B cell (primary cell): ENCODE data around the gene PHF19. TPM values are rescaled to one million over a fixed set of nuclear protein-coding genes. Genes with fewer than 3 reads are reported as not detected.

Source experiments
- ATAC-seq: fragments of 200-7000 bp; cut with Tn5 transposase; one replicate; pipeline ENCODE4 v1.10.0; 2021; ENCODE audit warnings: low read depth, mild to moderate bottlenecking, moderate number of reproducible peaks, moderate library complexity
- CTCF ChIA-PET: fragments of 350-600 bp; sonication (Branson Sonifier 250); formaldehyde crosslinking; loops from one replicate; lab custom pipeline; 2021; ENCODE audit warnings: antibody characterized with exemption, inconsistent platforms; lab: Charles Lee
- POLR2A ChIA-PET: fragments of 350-600 bp; sonication (Branson Sonifier 250); formaldehyde crosslinking; loops from one replicate; lab custom pipeline; 2021; ENCODE audit warnings: antibody characterized with exemption; lab: Charles Lee
- DNase-seq: peaks from one replicate; pipeline ENCODE4 v3.0.0; 2013
- H2AFZ ChIP-seq: 2 replicates; pipeline ENCODE4 v1.6.1; 2012; ENCODE audit warnings: mild to moderate bottlenecking, low read depth, low read length; ENCODE audit not compliant: insufficient read depth, poor library complexity, severe bottlenecking
- H3K27ac ChIP-seq, 2 donors: 1 replicate in 1 of 2; 2 replicates in 1 of 2; pipeline ENCODE4 v1.5.1; 2012 to 2013; ENCODE audit warnings: low read length in 2 of 2, mild to moderate bottlenecking in 2 of 2, moderate library complexity in 1 of 2
- H3K27me3 ChIP-seq, 4 experiments: fragments of 200-600 bp in 1 of 4; sonication (generic) in 1 of 4; replicated peaks in 1 of 4; 1 replicate in 2 of 4; 2 replicates in 2 of 4; pipeline versions ENCODE4 v1.6.1 to v1.7.0; 2013 to 2016; ENCODE audit warnings: low read length in 3 of 4, mild to moderate bottlenecking in 2 of 4, mixed read lengths in 1 of 4, moderate library complexity in 1 of 4; ENCODE audit not compliant: insufficient read depth in 4 of 4, control insufficient read depth in 3 of 4; ENCODE audit errors: control extremely low read depth in 1 of 4
- H3K36me3 ChIP-seq, 2 experiments: replicated peaks in 1 of 2; 1 replicate in 1 of 2; 2 replicates in 1 of 2; pipeline versions ENCODE4 v1.6.1 to v1.7.1; 2013; ENCODE audit warnings: low read length in 1 of 2; ENCODE audit not compliant: insufficient read depth in 2 of 2, control insufficient read depth in 1 of 2; ENCODE audit errors: control extremely low read depth in 1 of 2, extremely low read depth in 1 of 2
- H3K4me1 ChIP-seq, 2 donors: fragments of 200-600 bp in 1 of 2; sonication (generic) in 1 of 2; 1 replicate in 1 of 2; 2 replicates in 1 of 2; pipeline versions ENCODE4 v1.5.1 to v1.6.1; 2013 to 2017; ENCODE audit warnings: low read length in 2 of 2; ENCODE audit not compliant: control insufficient read depth in 2 of 2, insufficient read depth in 2 of 2
- H3K4me2 ChIP-seq: replicated peaks from 2 replicates; pipeline ENCODE3; 2012; ENCODE audit warnings: mild to moderate bottlenecking, low read depth, low read length; ENCODE audit not compliant: poor library complexity, severe bottlenecking
- H3K4me3 ChIP-seq, 5 experiments: fragments of 200-600 bp in 1 of 5; sonication (generic) in 1 of 5; 1 replicate in 3 of 5; 2 replicates in 2 of 5; pipeline versions ENCODE4 v1.5.1 to v1.7.0; 2011 to 2016; ENCODE audit warnings: low read length in 4 of 5, mild to moderate bottlenecking in 4 of 5, low read depth in 2 of 5, control low read depth in 1 of 5, moderate library complexity in 1 of 5; ENCODE audit not compliant: insufficient read depth in 1 of 5; ENCODE audit errors: control extremely low read depth in 1 of 5, extremely low read depth in 1 of 5
- H3K79me2 ChIP-seq: fragments of 200-600 bp; sonication (generic); one replicate; pipeline ENCODE4 v1.6.0; 2016; ENCODE audit warnings: low read length; ENCODE audit not compliant: control insufficient read depth, insufficient read depth
- H3K9ac ChIP-seq: fragments of 200-600 bp; sonication (generic); 2 replicates; pipeline ENCODE4 v1.6.1; 2017; ENCODE audit warnings: mild to moderate bottlenecking, low read length, moderate library complexity
- H3K9me3 ChIP-seq, 3 donors: one replicate each; pipeline versions ENCODE4 v1.6.1 to v1.7.1; 2013; ENCODE audit warnings: low read length in 2 of 3; ENCODE audit not compliant: control insufficient read depth in 2 of 3, insufficient read depth in 1 of 3; ENCODE audit errors: control extremely low read depth in 1 of 3
- H4K20me1 ChIP-seq: 2 replicates; pipeline ENCODE4 v1.6.0; 2012; ENCODE audit warnings: mild to moderate bottlenecking, low read length; ENCODE audit not compliant: insufficient read depth, control insufficient read depth, poor library complexity, severe bottlenecking
- H3K27ac Mint-ChIP-seq: one replicate; pipeline ENCODE4 v1.8.0; 2021; ENCODE audit warnings: mixed read lengths
- H3K27me3 Mint-ChIP-seq: one replicate; pipeline ENCODE4 v1.8.0; 2021; ENCODE audit warnings: mixed read lengths
- H3K4me1 Mint-ChIP-seq: one replicate; pipeline ENCODE4 v1.8.0; 2021; ENCODE audit warnings: mixed read lengths
- H3K4me3 Mint-ChIP-seq: one replicate; pipeline ENCODE4 v1.8.0; 2021; ENCODE audit warnings: mixed read lengths
- H3K9me3 Mint-ChIP-seq: one replicate; pipeline ENCODE4 v1.8.0; 2022; ENCODE audit warnings: mixed read lengths; ENCODE audit not compliant: insufficient read depth
- CTCF ChIP-seq: fragments of 200-600 bp; IDR thresholded peaks from one replicate; pipeline ENCODE4 v1.8.0; 2022; ENCODE audit warnings: antibody characterized with exemption, mild to moderate bottlenecking
- EZH2 ChIP-seq: IDR thresholded peaks from 2 replicates; pipeline ENCODE4 v1.6.1; 2012; ENCODE audit warnings: borderline replicate concordance, low read depth, mild to moderate bottlenecking, moderate library complexity, low read length; ENCODE audit not compliant: insufficient read depth, poor library complexity, severe bottlenecking
- WGBS: methylation state at CpG from one replicate; pipeline ENCODE4 v1.1.5; 2013; ENCODE audit warnings: missing lambda C conversion rate; ENCODE audit not compliant: insufficient coverage; 5-methylcytosine and 5-hydroxymethylcytosine counted together
- intact Hi-C: fragments of 100-400 bp; cut with micrococcal nuclease; formaldehyde crosslinking; loops from one replicate; pipeline ENCODE4 v1.10.0; 2022
- polyA plus RNA-seq: library from polyadenylated mRNA; depleted of rRNA; stranded (reverse); fragments of >200 nt; gene quantifications from 2 replicates; pipeline ENCODE4 v1.2.3, GENCODE V29; 2012
- total RNA-seq, 2 donors: library from RNA; stranded (reverse); fragments of 120-200 nt in 1 of 2; gene quantifications; 1 replicate in 1 of 2; 2 replicates in 1 of 2; pipeline versions ENCODE4 v1.2.3 to v1.2.4, GENCODE V29; 2013 to 2022

Gene PHF19
- total and polyA plus RNA-seq, 2 donors (not counting 1 experiment from before 2014, with no cell fraction given): 17.0 to 20.9 TPM

- Histone ChIP-seq H3K9ac (no peak overlapping the region), H2AFZ (no peak overlapping the region), H3K4me2 (no peak overlapping the region), H3K27me3 (no peaks in the 10 kb centered on the region), H3K9me3 (no peaks in the 10 kb centered on the region), H3K4me3 (no peak overlapping the region), H4K20me1 (peaks cover 5% of the 10 kb centered on the region), H3K79me2 (peaks cover 36% of the 10 kb centered on the region), H3K27ac (no peak overlapping the region), H3K4me1 (no peaks in the 10 kb centered on the region), H3K36me3 (peaks cover 6 to 23% of the 10 kb centered on the region in 2 experiments)
- intact Hi-C loops: no loop called here
- Mint-ChIP-seq H3K4me3 (no peak overlapping the region), H3K4me1 (no peaks in the 10 kb centered on the region), H3K27me3 (no peaks in the 10 kb centered on the region), H3K9me3 (no peaks in the 10 kb centered on the region), H3K27ac (no peak overlapping the region)
- ATAC-seq: no peak
- DNase-seq: no peak
- TF ChIP-seq CTCF (no peak), EZH2 (no peak)
- CTCF ChIA-PET: no interaction called here
- WGBS: 78% methylated on average over 3 of the region's 5 CpGs
- POLR2A ChIA-PET: no interaction called here
Observed at GRCh38 chr9:120852240-120853010, 24.6 kb downstream of the PHF19 start.

GRCh38 chr9:120851449-120851848 lies 25.5 kb downstream of the PHF19 start:
- no peaks in the 10 kb centered on the region for H3K27me3 ChIP-seq
- ChIA-PET CTCF (no interaction called here), POLR2A (no interaction called here)
- no peak overlapping the region for H3K27ac ChIP-seq
- H4K20me1 ChIP-seq: peaks cover 5% of the 10 kb centered on the region
- TF ChIP-seq CTCF: no peak
- TF ChIP-seq EZH2: no peak
- H3K9me3 ChIP-seq: no peaks in the 10 kb centered on the region
- peaks cover 45% of the 10 kb centered on the region for H3K79me2 ChIP-seq
- H3K4me1 Mint-ChIP-seq: no peaks in the 10 kb centered on the region
- no peak overlapping the region for H2AFZ ChIP-seq
- no peaks in the 10 kb centered on the region for H3K4me1 ChIP-seq
- H3K27me3 Mint-ChIP-seq: no peaks in the 10 kb centered on the region
- no peak overlapping the region for H3K27ac Mint-ChIP-seq
- no peak overlapping the region for H3K4me3 Mint-ChIP-seq
- no peak overlapping the region for H3K4me3 ChIP-seq
- 100% methylated on average over 1 of the region's 1 CpG for WGBS
- DNase-seq (no peak), ATAC-seq (no peak)
- no peaks in the 10 kb centered on the region for H3K9me3 Mint-ChIP-seq
- no peak overlapping the region for H3K9ac ChIP-seq
- intact Hi-C loops: no loop called here
- H3K36me3 ChIP-seq: peaks cover 6 to 25% of the 10 kb centered on the region in 2 experiments
- H3K4me2 ChIP-seq: no peak overlapping the region
